ENCODE measurements around the gene RNF141. TPM values are rescaled to one million over a fixed set of nuclear protein-coding genes. Genes with fewer than 3 reads are reported as not detected.

Gene RNF141
- total RNA-seq, 1 donor from 2014 or later, result 32.0 TPM

- H3K36me3 Mint-ChIP-seq (ENCODE audit: insufficient read depth), result peaks cover 3% of the 10 kb centered on the region
- no peak for DNase-seq (ENCODE audit: low spot score, unreplicated experiment)
- H3K4me3 Mint-ChIP-seq (ENCODE audit: low read depth), result no peak overlapping the region
- no peaks in the 10 kb centered on the region for H3K9me3 Mint-ChIP-seq (ENCODE audit: low read depth)
- no peak for TF ChIP-seq CTCF (IDR thresholded peaks at IDR 0.05; ENCODE audit: unreplicated experiment)
- no peaks in the 10 kb centered on the region for H3K27me3 Mint-ChIP-seq
- H3K4me1 Mint-ChIP-seq (ENCODE audit: low read depth), result peaks cover 2% of the 10 kb centered on the region
- H3K27ac Mint-ChIP-seq, result no peak overlapping the region
These were observed 62.9 kb downstream of the RNF141 start for GRCh38 chr11:10478066-10478465.

GRCh38 chr11:10477690-10478046, 63.3 kb downstream of the RNF141 start:
- Mint-ChIP-seq H3K4me3 (ENCODE audit: low read depth) (no peak overlapping the region), H3K9me3 (ENCODE audit: low read depth) (no peaks in the 10 kb centered on the region), H3K27me3 (no peaks in the 10 kb centered on the region), H3K27ac (no peak overlapping the region), H3K36me3 (ENCODE audit: insufficient read depth) (peaks cover 1% of the 10 kb centered on the region), H3K4me1 (ENCODE audit: low read depth) (peaks cover 2% of the 10 kb centered on the region)
- DNase-seq (ENCODE audit: low spot score, unreplicated experiment), result no peak
- no peak for TF ChIP-seq CTCF (IDR thresholded peaks at IDR 0.05; ENCODE audit: unreplicated experiment)

- H3K4me3 Mint-ChIP-seq (ENCODE audit: low read depth), result no peak overlapping the region
- peak overlapping the region; percentile 41 for H3K27ac Mint-ChIP-seq
- no peak for DNase-seq (ENCODE audit: low spot score, unreplicated experiment)
- H3K27me3 Mint-ChIP-seq, result no peaks in the 10 kb centered on the region
- no peak for TF ChIP-seq CTCF (IDR thresholded peaks at IDR 0.05; ENCODE audit: unreplicated experiment)
- peaks cover 2% of the 10 kb centered on the region for H3K4me1 Mint-ChIP-seq (ENCODE audit: low read depth)
- no peaks in the 10 kb centered on the region for H3K9me3 Mint-ChIP-seq (ENCODE audit: low read depth)
- H3K36me3 Mint-ChIP-seq (ENCODE audit: insufficient read depth), result no peaks in the 10 kb centered on the region
These were observed 63.9 kb downstream of the RNF141 start for GRCh38 chr11:10476927-10477689.

- H3K4me3 Mint-ChIP-seq (ENCODE audit: low read depth), result no peak overlapping the region
- no peak overlapping the region for H3K27ac Mint-ChIP-seq
- no peaks in the 10 kb centered on the region for H3K9me3 Mint-ChIP-seq (ENCODE audit: low read depth)
- no peak for DNase-seq (ENCODE audit: low spot score, unreplicated experiment)
- H3K27me3 Mint-ChIP-seq, result no peaks in the 10 kb centered on the region
- H3K36me3 Mint-ChIP-seq (ENCODE audit: insufficient read depth), result no peaks in the 10 kb centered on the region
- peaks cover 2% of the 10 kb centered on the region for H3K4me1 Mint-ChIP-seq (ENCODE audit: low read depth)
- no peak for TF ChIP-seq CTCF (IDR thresholded peaks at IDR 0.05; ENCODE audit: unreplicated experiment)
These were observed 64.6 kb downstream of the RNF141 start for GRCh38 chr11:10476342-10476741.

GRCh38 chr11:10474551-10474950, 66.4 kb downstream of the RNF141 start:
- no peak for TF ChIP-seq CTCF (IDR thresholded peaks at IDR 0.05; ENCODE audit: unreplicated experiment)
- no peaks in the 10 kb centered on the region for H3K36me3 Mint-ChIP-seq (ENCODE audit: insufficient read depth)
- no peak for DNase-seq (ENCODE audit: low spot score, unreplicated experiment)
- peaks cover 2% of the 10 kb centered on the region for H3K4me1 Mint-ChIP-seq (ENCODE audit: low read depth)
- no peaks in the 10 kb centered on the region for H3K27me3 Mint-ChIP-seq
- peaks cover 4% of the 10 kb centered on the region for H3K9me3 Mint-ChIP-seq (ENCODE audit: low read depth)
- no peak overlapping the region for H3K27ac Mint-ChIP-seq
- no peak overlapping the region for H3K4me3 Mint-ChIP-seq (ENCODE audit: low read depth)

Measured in progenitor cell of endocrine pancreas (in vitro differentiated cells).